Right renal pelvis (tissue), 4 donors: ENCODE data around the gene BNIP3. TPM values are rescaled to one million over a fixed set of nuclear protein-coding genes. Genes with fewer than 3 reads are reported as not detected.
"Not testable (repeated sequence)": the region's sequence is repeated elsewhere in the genome, so short reads cannot be mapped to it uniquely, and the experiment has no call there.

ENCODE experiments used
- DNase-seq, 4 donors: peaks; one replicate each; pipeline ENCODE4 v3.0.0-alpha.2; 2013; ENCODE audit warnings: low read depth in 4 of 4, low spot score in 3 of 4, missing footprints in 1 of 4
- polyA plus RNA-seq, 4 donors: library from polyadenylated mRNA; unstranded; fragments of 120-200 nt; gene quantifications; one replicate each; pipeline ENCODE4 v1.2.1, GENCODE V29; 2013; ENCODE audit not compliant: insufficient read length in 4 of 4

Gene BNIP3
- polyA plus RNA-seq, 4 donors, result 73.8 to 88.3 (median 79.0) TPM

DNA sequence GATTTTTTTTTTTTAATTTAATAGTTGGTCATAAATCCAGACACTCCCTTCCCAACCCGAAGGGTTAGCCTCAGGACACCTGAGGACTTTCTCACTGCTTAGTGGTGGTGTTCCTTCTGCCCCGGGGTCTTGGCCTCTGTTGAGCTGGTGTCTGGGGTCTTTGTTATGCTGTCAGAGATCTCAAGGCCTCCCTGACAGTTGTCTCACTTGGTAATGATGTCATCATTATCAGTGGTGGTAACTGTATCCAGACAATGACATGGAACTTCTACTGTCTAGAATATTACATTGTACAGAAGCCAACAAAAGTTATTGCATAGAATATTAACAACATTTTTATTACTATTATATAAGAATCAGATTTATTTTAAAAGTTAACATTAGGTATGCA, 48.0 kb downstream of the BNIP3 start:
- no peak for DNase-seq

GRCh38 chr10:131933016-131933695, 48.6 kb downstream of the BNIP3 start:
- no peak for DNase-seq

- no peak for DNase-seq
Observed at GRCh38 chr10:131931981-131932380, 49.7 kb downstream of the BNIP3 start.

DNA sequence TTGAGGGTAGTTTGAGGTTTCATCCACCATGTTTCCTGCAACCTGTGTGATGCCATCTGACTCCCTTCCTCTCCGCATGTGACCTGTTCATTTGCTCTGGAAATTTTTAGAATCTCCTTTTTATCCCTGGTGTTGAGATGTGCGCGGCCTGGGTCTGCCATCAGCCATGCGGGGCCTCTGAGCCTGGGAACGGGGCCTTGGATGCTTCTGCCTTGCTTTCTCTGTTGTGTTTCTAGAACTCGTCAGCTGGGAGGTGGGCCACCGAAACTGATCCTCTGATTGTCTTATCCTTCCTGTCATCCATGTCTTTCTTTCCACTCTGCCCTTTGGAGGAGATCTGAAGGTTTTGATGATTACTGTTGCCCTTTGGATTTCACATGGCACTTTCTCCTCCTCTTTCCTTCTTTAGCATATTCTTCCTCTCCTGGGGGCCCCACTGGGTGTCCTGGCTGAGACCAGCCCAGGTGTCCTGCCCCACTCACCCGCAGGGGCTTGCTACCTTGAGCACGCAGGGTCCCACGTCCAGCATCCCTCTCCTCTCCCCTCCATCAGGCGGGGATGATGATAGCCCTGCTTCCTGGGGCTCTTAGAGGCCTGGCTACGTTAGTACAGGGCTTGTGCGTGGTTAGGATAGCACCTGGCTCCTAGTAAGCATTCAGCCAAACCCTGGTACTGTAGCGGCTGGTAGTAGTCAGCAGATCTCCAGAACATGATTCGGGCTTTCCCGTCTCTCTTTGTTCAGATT, 51.0 kb downstream of the BNIP3 start:
- DNase-seq, result no peak

DNA sequence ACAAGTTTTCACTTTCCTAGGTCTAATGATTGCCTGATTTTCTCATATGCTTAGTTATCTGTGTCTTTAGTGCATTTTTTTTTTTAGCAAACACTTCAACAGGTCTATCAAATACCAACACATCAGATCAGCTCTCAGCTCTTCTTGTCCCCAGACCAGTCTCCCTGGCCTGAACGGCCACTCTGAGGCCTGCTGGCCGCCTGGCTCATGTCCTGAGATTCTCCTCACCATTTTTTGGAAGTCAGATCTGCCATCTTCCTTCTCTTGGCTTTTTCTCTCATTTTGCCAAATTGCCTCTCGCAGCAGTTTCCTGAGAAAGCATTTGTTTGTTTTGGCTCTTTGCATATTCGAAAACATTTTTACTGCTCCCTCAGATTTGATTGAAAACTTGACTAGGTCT, 51.6 kb downstream of the BNIP3 start:
- DNase-seq, result no peak

GRCh38 chr10:131929122-131929845, 52.4 kb downstream of the BNIP3 start:
- no peak for DNase-seq

GRCh38 chr10:131928248-131929095, 53.3 kb downstream of the BNIP3 start:
- no peak for DNase-seq

DNA sequence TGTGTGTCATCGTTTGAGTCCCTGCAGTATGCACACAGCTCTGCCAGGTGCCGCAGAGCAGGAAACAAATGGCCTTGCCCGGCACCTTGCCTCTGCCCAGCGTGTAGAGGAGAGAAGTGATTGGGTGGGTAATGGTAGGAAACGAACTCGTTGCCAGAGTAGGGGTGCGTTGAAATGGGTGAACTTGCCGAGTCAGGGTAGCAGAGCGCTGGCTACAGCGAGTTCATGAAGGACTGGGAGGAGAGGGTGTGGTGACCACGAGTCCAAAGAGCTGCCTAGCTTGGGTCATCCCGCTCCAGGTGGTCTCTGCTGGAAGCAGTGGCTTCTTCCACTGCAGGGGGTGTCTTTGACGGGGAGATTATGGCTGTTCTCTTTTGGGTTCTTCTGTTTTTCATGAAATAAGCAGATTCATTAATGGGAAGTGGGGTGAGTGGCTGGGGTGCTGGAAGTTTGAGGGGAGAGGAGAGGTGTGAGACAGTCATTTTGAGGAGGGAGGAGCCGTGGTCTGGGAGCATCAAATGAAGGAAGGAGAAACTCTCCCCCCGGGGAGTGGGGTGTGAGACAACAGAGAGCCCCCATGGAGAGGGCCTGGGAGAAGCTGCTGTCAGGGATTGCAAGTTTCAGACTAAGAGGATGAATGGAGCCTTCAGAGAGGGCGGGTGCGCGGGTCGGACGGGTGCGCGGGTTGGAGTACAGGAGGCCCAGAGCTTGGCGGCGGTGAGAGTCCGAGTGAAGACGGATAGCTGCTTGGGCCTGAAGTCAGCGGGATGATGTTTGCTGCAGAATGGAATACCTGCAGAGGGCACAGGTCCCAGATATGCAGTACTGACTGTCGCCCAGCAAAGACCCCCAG, 54.8 kb downstream of the BNIP3 start:
- DNase-seq, result no peak

GRCh38 chr10:131926253-131926652, 55.5 kb downstream of the BNIP3 start:
- DNase-seq, result no peak

- DNase-seq, result no peak
Observed at GRCh38 chr10:131925716-131926115, 56.0 kb downstream of the BNIP3 start.

- no peak for DNase-seq
Observed at GRCh38 chr10:131925011-131925649, 56.6 kb downstream of the BNIP3 start.

- DNase-seq, result no peak
Observed at GRCh38 chr10:131923038-131923756, 58.5 kb downstream of the BNIP3 start.

DNA sequence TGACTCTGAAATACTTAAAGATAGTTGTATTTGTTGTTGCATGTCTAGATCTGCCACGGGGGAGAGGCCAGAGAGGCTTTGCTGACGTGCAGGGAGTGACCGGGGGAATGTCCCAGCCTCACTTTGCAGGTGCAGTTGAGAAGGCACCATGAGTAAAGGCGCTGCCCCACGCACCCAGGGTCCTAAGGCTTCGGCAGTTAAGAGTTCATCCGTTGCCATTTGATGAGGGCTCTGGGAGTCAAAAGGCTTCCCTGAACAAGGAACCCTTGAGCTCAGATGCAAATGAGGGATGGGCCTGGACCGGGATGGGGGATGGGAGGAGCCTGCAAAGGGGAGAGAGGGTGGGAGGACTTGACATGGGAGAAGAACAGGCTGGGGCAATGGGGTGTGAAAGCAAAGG, 60.5 kb downstream of the BNIP3 start:
- DNase-seq, result no peak

DNA sequence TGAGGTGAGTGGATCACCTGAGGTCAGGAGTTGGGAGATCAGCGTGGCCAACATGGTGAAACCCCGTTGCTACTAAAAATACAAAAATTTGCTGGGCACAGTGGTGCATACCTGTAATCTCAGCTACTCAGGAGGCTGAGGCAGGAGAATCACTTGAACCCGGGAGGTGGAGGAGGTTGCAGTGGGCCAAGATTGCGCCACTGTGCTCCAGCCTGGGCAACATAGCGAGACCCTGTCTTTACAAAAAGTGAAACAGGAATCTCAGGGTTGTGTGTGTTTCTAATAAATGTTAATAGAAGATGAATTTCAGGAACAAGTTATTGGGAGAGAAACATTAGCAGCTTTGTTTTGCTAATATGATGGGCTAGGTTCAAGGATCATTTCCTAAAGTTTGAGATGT, 61.0 kb downstream of the BNIP3 start:
- DNase-seq, result no peak

GRCh38 chr10:131920151-131920550, 61.6 kb downstream of the BNIP3 start:
- DNase-seq, result no peak

GRCh38 chr10:131919461-131919860, 62.3 kb downstream of the BNIP3 start:
- not testable (repeated sequence) for DNase-seq
